H9 (cell line): ENCODE measurements around the gene CRISPLD2. TPM values are rescaled to one million over a fixed set of nuclear protein-coding genes. Genes with fewer than 3 reads are reported as not detected.

Experiments
- DNase-seq: peaks from one replicate; pipeline ENCODE4 v3.0.0-alpha.2; 2017
- H2AFZ ChIP-seq: one replicate; pipeline ENCODE4 v1.6.1; 2013; ENCODE audit warnings: mild to moderate bottlenecking, low read length, control low read depth, moderate library complexity
- H2AK5ac ChIP-seq: 2 replicates; pipeline ENCODE4 v1.6.1; 2013; ENCODE audit warnings: low read length, control low read depth, mixed read lengths; ENCODE audit not compliant: insufficient read length
- H2BK120ac ChIP-seq: one replicate; pipeline ENCODE4 v1.6.1; 2013; ENCODE audit warnings: low read depth, mild to moderate bottlenecking, low read length, control low read depth, inconsistent platforms; ENCODE audit not compliant: poor library complexity, severe bottlenecking
- H2BK12ac ChIP-seq: 2 replicates; pipeline ENCODE4 v1.6.1; 2013; ENCODE audit warnings: low read length, control low read depth, mixed read lengths, low read depth; ENCODE audit not compliant: insufficient read length
- H2BK15ac ChIP-seq: 2 replicates; pipeline ENCODE4 v1.6.1; 2013; ENCODE audit warnings: low read depth, low read length, control low read depth
- H2BK20ac ChIP-seq: one replicate; pipeline ENCODE4 v1.6.1; 2013; ENCODE audit warnings: low read depth, mild to moderate bottlenecking, low read length, control low read depth, inconsistent platforms; ENCODE audit not compliant: poor library complexity, severe bottlenecking
- H2BK5ac ChIP-seq: 2 replicates; pipeline ENCODE4 v1.6.1; 2013; ENCODE audit warnings: low read length, control low read depth, mixed read lengths; ENCODE audit not compliant: insufficient read length
- H3K14ac ChIP-seq: 2 replicates; pipeline ENCODE4 v1.6.1; 2013; ENCODE audit warnings: low read length, control low read depth; ENCODE audit not compliant: insufficient read depth
- H3K18ac ChIP-seq: 2 replicates; pipeline ENCODE4 v1.6.1; 2013; ENCODE audit warnings: low read depth, mild to moderate bottlenecking, mixed read lengths, low read length, control low read depth; ENCODE audit not compliant: insufficient read length
- H3K23ac ChIP-seq: 2 replicates; pipeline ENCODE4 v1.6.1; 2013; ENCODE audit warnings: low read length, control low read depth, mixed read lengths, low read depth; ENCODE audit not compliant: insufficient read length
- H3K23me2 ChIP-seq: 2 replicates; pipeline ENCODE4 v1.6.1; 2013; ENCODE audit warnings: low read depth, mild to moderate bottlenecking, mixed read lengths, low read length, control low read depth; ENCODE audit not compliant: insufficient read length, poor library complexity, severe bottlenecking
- H3K27ac ChIP-seq: 2 replicates; pipeline ENCODE4 v1.5.1; 2013; ENCODE audit warnings: low read length, control low read depth, mixed read lengths, low read depth; ENCODE audit not compliant: insufficient read length
- H3K27me3 ChIP-seq: 2 replicates; pipeline ENCODE4 v1.6.1; 2013; ENCODE audit warnings: low read length, control low read depth, inconsistent platforms; ENCODE audit not compliant: insufficient read depth
- H3K4ac ChIP-seq: 2 replicates; pipeline ENCODE4 v1.6.1; 2013; ENCODE audit warnings: low read depth, mild to moderate bottlenecking, control low read depth, inconsistent platforms, low read length, moderate library complexity
- H3K4me1 ChIP-seq: 2 replicates; pipeline ENCODE4 v1.6.1; 2013; ENCODE audit warnings: low read length, control low read depth, inconsistent platforms; ENCODE audit not compliant: insufficient read depth
- H3K4me2 ChIP-seq: 2 replicates; pipeline ENCODE4 v1.6.1; 2013; ENCODE audit warnings: low read length, control low read depth, mixed read lengths; ENCODE audit not compliant: insufficient read length, insufficient read depth
- H3K56ac ChIP-seq: 2 replicates; pipeline ENCODE4 v1.6.1; 2013; ENCODE audit warnings: low read depth, mild to moderate bottlenecking, mixed read lengths, low read length, control low read depth; ENCODE audit not compliant: insufficient read length
- H3K79me1 ChIP-seq: 2 replicates; pipeline ENCODE4 v1.6.1; 2013; ENCODE audit warnings: low read depth, mild to moderate bottlenecking, moderate library complexity, low read length, control low read depth, inconsistent platforms; ENCODE audit not compliant: insufficient read depth, poor library complexity, severe bottlenecking
- H3K79me2 ChIP-seq: 2 replicates; pipeline ENCODE4 v1.6.1; 2013; ENCODE audit warnings: low read length, control low read depth, inconsistent platforms; ENCODE audit not compliant: insufficient read depth
- H3K9ac ChIP-seq: 2 replicates; pipeline ENCODE4 v1.6.1; 2013; ENCODE audit warnings: low read length, control low read depth, mixed read lengths; ENCODE audit not compliant: insufficient read length; ENCODE audit errors: extremely low read depth
- H3K9me3 ChIP-seq: one replicate; pipeline ENCODE4 v1.6.1; 2013; ENCODE audit warnings: low read depth, low read length, inconsistent platforms; ENCODE audit not compliant: control insufficient read depth
- H3T11ph ChIP-seq: one replicate; pipeline ENCODE4 v1.6.1; 2013; ENCODE audit warnings: mild to moderate bottlenecking, low read length, control low read depth, inconsistent platforms
- H4K20me1 ChIP-seq: one replicate; pipeline ENCODE4 v1.6.1; 2013; ENCODE audit not compliant: control insufficient read depth, insufficient read length, insufficient read depth
- H4K5ac ChIP-seq: 2 replicates; pipeline ENCODE4 v1.6.1; 2013; ENCODE audit warnings: low read depth, mild to moderate bottlenecking, mixed read lengths, low read length, control low read depth; ENCODE audit not compliant: insufficient read length
- H4K8ac ChIP-seq: replicated peaks from 2 replicates; pipeline ENCODE4 v1.6.1; 2013; ENCODE audit warnings: low read length, control low read depth, mixed read lengths, low read depth; ENCODE audit not compliant: insufficient read length
- H4K91ac ChIP-seq: 2 replicates; pipeline ENCODE4 v1.6.1; 2013; ENCODE audit warnings: low read depth, mild to moderate bottlenecking, moderate library complexity, mixed read lengths, low read length, control low read depth; ENCODE audit not compliant: insufficient read length
- H3K27ac Mint-ChIP-seq, 3 experiments: 2 replicates in 2 of 3; 3 replicates in 1 of 3; pipeline ENCODE4 v1.8.0; 2020 to 2021; ENCODE audit warnings: mixed read lengths in 3 of 3, mild to moderate bottlenecking in 1 of 3, moderate library complexity in 1 of 3
- H3K27me3 Mint-ChIP-seq: 2 replicates; pipeline ENCODE4 v1.8.0; 2021; ENCODE audit warnings: low read depth, mild to moderate bottlenecking, moderate library complexity, mixed read lengths
- H3K36me3 Mint-ChIP-seq, 3 experiments: 2 replicates in 2 of 3; 3 replicates in 1 of 3; pipeline ENCODE4 v1.8.0; 2020 to 2021; ENCODE audit warnings: low read depth in 3 of 3, mixed read lengths in 3 of 3; ENCODE audit not compliant: insufficient read depth in 1 of 3
- H3K4me1 Mint-ChIP-seq, 2 experiments: 2 replicates each; pipeline ENCODE4 v1.8.0; 2020; ENCODE audit warnings: mixed read lengths in 2 of 2
- H3K4me3 Mint-ChIP-seq, 2 experiments: 2 replicates in 1 of 2; 3 replicates in 1 of 2; pipeline ENCODE4 v1.8.0; 2020 to 2021; ENCODE audit warnings: mild to moderate bottlenecking in 2 of 2, mixed read lengths in 2 of 2, moderate library complexity in 1 of 2
- H3K9me3 Mint-ChIP-seq, 2 experiments: 2 replicates in 1 of 2; 3 replicates in 1 of 2; pipeline ENCODE4 v1.8.0; 2020; ENCODE audit warnings: mild to moderate bottlenecking in 2 of 2, mixed read lengths in 2 of 2, moderate library complexity in 1 of 2
- WGBS: extraction: QIAGEN DNeasy Blood & Tissue Kit; methylation state at CpG from one replicate; pipeline ENCODE4 v1.1.7; 2013; ENCODE audit warnings: missing lambda C conversion rate, low lambda C conversion rate, mixed read lengths; ENCODE audit not compliant: insufficient read length; ENCODE audit errors: extremely low coverage; 5-methylcytosine and 5-hydroxymethylcytosine counted together
- total RNA-seq: library from RNA; stranded (reverse); gene quantifications from 2 replicates; pipeline ENCODE4 v1.2.1, GENCODE V29; 2021
- TF ChIP-seq, protein P1 (sequence below): fragments of 200-600 bp; sonication (generic); conservative IDR thresholded peaks from 3 replicates; pipeline ENCODE4 v1.8.0; 2021; ENCODE audit warnings: antibody characterized with exemption, mild to moderate bottlenecking

CRISPLD2 gene
- total RNA-seq, 1 experiment from 2014 or later = 2.3 TPM

DNA sequence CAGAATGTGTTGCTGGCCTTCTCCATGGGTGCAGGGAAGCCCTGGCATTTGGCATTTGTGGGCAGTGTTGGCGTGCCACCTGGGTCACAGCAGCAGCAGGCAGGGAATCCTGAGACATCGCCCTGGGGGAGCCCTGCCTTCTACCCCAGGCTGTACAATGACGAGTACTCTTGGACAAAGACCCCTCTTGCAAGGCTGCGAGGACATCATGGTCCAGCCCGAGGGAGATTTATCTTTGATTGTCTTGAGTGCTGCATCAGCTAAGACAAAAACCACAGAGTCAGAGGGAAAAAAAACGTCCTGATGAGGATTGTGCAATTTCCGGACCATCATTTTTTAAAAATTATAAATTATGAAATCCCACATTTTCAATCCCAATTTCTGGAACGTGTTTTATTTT lies 3.7 kb downstream of the CRISPLD2 start:
- TF ChIP-seq, protein P1, sequence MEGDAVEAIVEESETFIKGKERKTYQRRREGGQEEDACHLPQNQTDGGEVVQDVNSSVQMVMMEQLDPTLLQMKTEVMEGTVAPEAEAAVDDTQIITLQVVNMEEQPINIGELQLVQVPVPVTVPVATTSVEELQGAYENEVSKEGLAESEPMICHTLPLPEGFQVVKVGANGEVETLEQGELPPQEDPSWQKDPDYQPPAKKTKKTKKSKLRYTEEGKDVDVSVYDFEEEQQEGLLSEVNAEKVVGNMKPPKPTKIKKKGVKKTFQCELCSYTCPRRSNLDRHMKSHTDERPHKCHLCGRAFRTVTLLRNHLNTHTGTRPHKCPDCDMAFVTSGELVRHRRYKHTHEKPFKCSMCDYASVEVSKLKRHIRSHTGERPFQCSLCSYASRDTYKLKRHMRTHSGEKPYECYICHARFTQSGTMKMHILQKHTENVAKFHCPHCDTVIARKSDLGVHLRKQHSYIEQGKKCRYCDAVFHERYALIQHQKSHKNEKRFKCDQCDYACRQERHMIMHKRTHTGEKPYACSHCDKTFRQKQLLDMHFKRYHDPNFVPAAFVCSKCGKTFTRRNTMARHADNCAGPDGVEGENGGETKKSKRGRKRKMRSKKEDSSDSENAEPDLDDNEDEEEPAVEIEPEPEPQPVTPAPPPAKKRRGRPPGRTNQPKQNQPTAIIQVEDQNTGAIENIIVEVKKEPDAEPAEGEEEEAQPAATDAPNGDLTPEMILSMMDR = no peak
- no peaks in the 10 kb centered on the region for H3K79me1 ChIP-seq
- H3K27me3 ChIP-seq = peaks cover 14% of the 10 kb centered on the region; the same call in 1 of the 2 replicates
- WGBS = no CpG with 5 or more reads among the region's 8 CpGs
- H3K56ac ChIP-seq = no peak overlapping the region
- H3K4me1 ChIP-seq = no peaks in the 10 kb centered on the region; the same call in 1 of the 2 replicates
- Mint-ChIP-seq H3K36me3 (no peaks in the 10 kb centered on the region), H3K9me3 (no peaks in the 10 kb centered on the region; a peak in 2 of 5 replicates), H3K4me1 (peaks cover 22 to 25% of the 10 kb centered on the region in 2 experiments), H3K27ac (no peak overlapping the region), H3K27me3 (peaks cover 54% of the 10 kb centered on the region), H3K4me3 (no peak overlapping the region)
- H2BK120ac ChIP-seq = no peak overlapping the region
- no peaks in the 10 kb centered on the region for H3K9me3 ChIP-seq
- H2BK12ac ChIP-seq = no peak overlapping the region
- H3K79me2 ChIP-seq = no peaks in the 10 kb centered on the region
- H3K4ac ChIP-seq = no peak overlapping the region
- no peak overlapping the region for H3T11ph ChIP-seq
- H2BK20ac ChIP-seq = no peak overlapping the region
- no peak overlapping the region for H2BK5ac ChIP-seq
- no peak overlapping the region for H3K4me2 ChIP-seq
- no peak overlapping the region for H3K9ac ChIP-seq
- no peak overlapping the region for H4K8ac ChIP-seq
- no peak overlapping the region for H3K14ac ChIP-seq
- no peak overlapping the region for H3K27ac ChIP-seq
- H3K18ac ChIP-seq = no peak overlapping the region
- H4K20me1 ChIP-seq = no peaks in the 10 kb centered on the region
- no peak overlapping the region for H2BK15ac ChIP-seq
- H4K5ac ChIP-seq = no peak overlapping the region
- H2AK5ac ChIP-seq = no peak overlapping the region
- H2AFZ ChIP-seq = no peak overlapping the region
- H3K23me2 ChIP-seq = no peaks in the 10 kb centered on the region
- no peak overlapping the region for H4K91ac ChIP-seq
- DNase-seq = no peak
- no peak overlapping the region for H3K23ac ChIP-seq
